ENCODE data around the gene NDFIP2. TPM values are rescaled to one million over a fixed set of nuclear protein-coding genes. Genes with fewer than 3 reads are reported as not detected.

NDFIP2 gene
- total and polyA plus RNA-seq, 7 donors, result 9.2 to 52.2 (median 13.7) TPM

- 81 to 83% methylated on average over 1 of the region's 1 CpG for WGBS, 2 donors
These were observed 23.6 kb upstream of the NDFIP2 start for GRCh38 chr13:79457390-79457789.

GRCh38 chr13:79457948-79458347 lies 23.0 kb upstream of the NDFIP2 start:
- 70 to 81% methylated on average over 2 of the region's 2 CpGs for WGBS, 2 donors
- no peak overlapping the region for H3K27ac ChIP-seq
- H3K4me3 ChIP-seq, result no peak overlapping the region
- intact Hi-C loops (cut with DNase I), result no loop called here
- no peak for TF ChIP-seq POLR2A (IDR thresholded peaks at IDR 0.05)
- no peak for TF ChIP-seq POLR2AphosphoS5 (IDR thresholded peaks at IDR 0.05)
- TF ChIP-seq CTCF (IDR thresholded peaks at IDR 0.05), result no peak
- no peak for TF ChIP-seq EP300 (IDR thresholded peaks at IDR 0.05)
- no peaks in the 10 kb centered on the region for H3K4me1 ChIP-seq
- no peaks in the 10 kb centered on the region for H3K9me3 ChIP-seq
- H3K36me3 ChIP-seq, result no peaks in the 10 kb centered on the region
- no peak for DNase-seq
- no peaks in the 10 kb centered on the region for H3K27me3 ChIP-seq

More at GRCh38 chr13:79457390-79457789, 23.6 kb upstream of the NDFIP2 start:
- H3K9me3 ChIP-seq, result no peaks in the 10 kb centered on the region
- no peak for TF ChIP-seq CTCF (IDR thresholded peaks at IDR 0.05)
- TF ChIP-seq POLR2A (IDR thresholded peaks at IDR 0.05), result no peak
- no peak for TF ChIP-seq POLR2AphosphoS5 (IDR thresholded peaks at IDR 0.05)
- no peak for TF ChIP-seq EP300 (IDR thresholded peaks at IDR 0.05)
- H3K4me1 ChIP-seq, result no peaks in the 10 kb centered on the region
- H3K36me3 ChIP-seq, result no peaks in the 10 kb centered on the region
- DNase-seq, result no peak
- no peak overlapping the region for H3K27ac ChIP-seq
- no peak overlapping the region for H3K4me3 ChIP-seq
- intact Hi-C loops (cut with DNase I), result no loop called here
- no peaks in the 10 kb centered on the region for H3K27me3 ChIP-seq

GRCh38 chr13:79458436-79458835 lies 22.5 kb upstream of the NDFIP2 start:
- DNase-seq, result no peak
- intact Hi-C loops (cut with DNase I), result no loop called here
- TF ChIP-seq EP300 (IDR thresholded peaks at IDR 0.05) (no peak), CTCF (IDR thresholded peaks at IDR 0.05) (no peak), POLR2A (IDR thresholded peaks at IDR 0.05) (no peak), POLR2AphosphoS5 (IDR thresholded peaks at IDR 0.05) (no peak)
- Histone ChIP-seq H3K4me3 (no peak overlapping the region), H3K27ac (no peak overlapping the region), H3K27me3 (no peaks in the 10 kb centered on the region), H3K9me3 (no peaks in the 10 kb centered on the region), H3K36me3 (no peaks in the 10 kb centered on the region), H3K4me1 (no peaks in the 10 kb centered on the region)
- WGBS, 2 donors, result 75 to 77% methylated on average over 2 of the region's 2 CpGs

- Histone ChIP-seq H3K27me3 (no peaks in the 10 kb centered on the region), H3K27ac (no peak overlapping the region), H3K4me1 (no peaks in the 10 kb centered on the region), H3K9me3 (no peaks in the 10 kb centered on the region), H3K36me3 (no peaks in the 10 kb centered on the region), H3K4me3 (no peak overlapping the region)
- no peak for DNase-seq
- 80 to 85% methylated on average over 3 of the region's 3 CpGs for WGBS, 2 donors
- intact Hi-C loops (cut with DNase I), result no loop called here
- no peak for TF ChIP-seq CTCF (IDR thresholded peaks at IDR 0.05)
- TF ChIP-seq POLR2A (IDR thresholded peaks at IDR 0.05), result no peak
- no peak for TF ChIP-seq POLR2AphosphoS5 (IDR thresholded peaks at IDR 0.05)
- no peak for TF ChIP-seq EP300 (IDR thresholded peaks at IDR 0.05)
These were observed 21.0 kb upstream of the NDFIP2 start for GRCh38 chr13:79459906-79460305.

- no peak for TF ChIP-seq CTCF (IDR thresholded peaks at IDR 0.05)
- TF ChIP-seq POLR2AphosphoS5 (IDR thresholded peaks at IDR 0.05), result no peak
- TF ChIP-seq POLR2A (IDR thresholded peaks at IDR 0.05), result no peak
- no peak for TF ChIP-seq EP300 (IDR thresholded peaks at IDR 0.05)
- DNase-seq, result no peak
- no peak overlapping the region for H3K4me3 ChIP-seq
- no peaks in the 10 kb centered on the region for H3K36me3 ChIP-seq
- H3K27me3 ChIP-seq, result no peaks in the 10 kb centered on the region
- intact Hi-C loops (cut with DNase I), result no loop called here
- no peak overlapping the region for H3K27ac ChIP-seq
- no peaks in the 10 kb centered on the region for H3K9me3 ChIP-seq
- H3K4me1 ChIP-seq, result no peaks in the 10 kb centered on the region
These were observed 18.1 kb upstream of the NDFIP2 start for GRCh38 chr13:79462895-79463294.
